Activated T-cell treated with anti-CD3 and anti-CD28 coated beads, Interleukin-2, amount 50 U/mL, for 72 hours (primary cell): ENCODE measurements around the gene TFE3. TPM values are rescaled to one million over a fixed set of nuclear protein-coding genes. Genes with fewer than 3 reads are reported as not detected.
"Not testable (repeated sequence)": the region's sequence is repeated elsewhere in the genome, so short reads cannot be mapped to it uniquely, and the experiment has no call there.

Experiments
- ATAC-seq, 2 donors: fragments of 150-1000 bp; cut with Tn5 transposase; replicated peaks in 1 of 2; 2 replicates each; pipeline ENCODE4 v1.10.0; 2021; ENCODE audit warnings: moderate library complexity in 2 of 2, mild to moderate bottlenecking in 1 of 2
- DNase-seq, 2 donors: peaks; one replicate each; pipeline ENCODE4 v3.0.0; 2021 to 2022; ENCODE audit warnings: mixed read lengths in 1 of 2
- H3K27ac Mint-ChIP-seq: one replicate; pipeline ENCODE4 v1.8.0; 2022; ENCODE audit warnings: mild to moderate bottlenecking, moderate library complexity, mixed read lengths
- H3K27me3 Mint-ChIP-seq: one replicate; pipeline ENCODE4 v1.8.0; 2022; ENCODE audit warnings: low read depth, mixed read lengths
- H3K36me3 Mint-ChIP-seq, 2 donors: one replicate each; pipeline ENCODE4 v1.8.0; 2022; ENCODE audit warnings: mixed read lengths in 2 of 2, mild to moderate bottlenecking in 1 of 2; ENCODE audit not compliant: insufficient read depth in 2 of 2
- H3K4me1 Mint-ChIP-seq: one replicate; pipeline ENCODE4 v1.8.0; 2022; ENCODE audit warnings: low read depth, mixed read lengths
- H3K4me3 Mint-ChIP-seq, 2 donors: one replicate each; pipeline ENCODE4 v1.8.0; 2022; ENCODE audit warnings: mild to moderate bottlenecking in 2 of 2, mixed read lengths in 2 of 2, moderate library complexity in 2 of 2
- H3K9me3 Mint-ChIP-seq, 2 donors: one replicate each; pipeline ENCODE4 v1.8.0; 2022; ENCODE audit warnings: mixed read lengths in 2 of 2
- total RNA-seq, 2 donors: library from RNA; stranded (reverse); gene quantifications; one replicate each; pipeline ENCODE4 v1.2.3, GENCODE V29; 2022

The TFE3 gene
- total RNA-seq, 2 donors from 2014 or later = 38.8 to 44.8 TPM

GRCh38 chrX:48983081-48983480, 60.1 kb downstream of the TFE3 start:
- DNase-seq (no peak), ATAC-seq (no peak)
- no peaks in the 10 kb centered on the region for H3K4me1 Mint-ChIP-seq
- H3K9me3 Mint-ChIP-seq = no peaks in the 10 kb centered on the region
- H3K27ac Mint-ChIP-seq = no peak overlapping the region
- H3K36me3 Mint-ChIP-seq = peaks cover 3 to 17% of the 10 kb centered on the region in 2 donors
- H3K27me3 Mint-ChIP-seq = peaks cover 17% of the 10 kb centered on the region
- no peak overlapping the region for H3K4me3 Mint-ChIP-seq

GRCh38 chrX:48981178-48981577, 62.0 kb downstream of the TFE3 start:
- DNase-seq = no peak
- Mint-ChIP-seq H3K27ac (no peak overlapping the region), H3K4me3 (no peak overlapping the region), H3K4me1 (no peaks in the 10 kb centered on the region), H3K27me3 (peaks cover 17% of the 10 kb centered on the region), H3K9me3 (no peaks in the 10 kb centered on the region), H3K36me3 (peaks cover 5 to 16% of the 10 kb centered on the region in 2 donors)
- no peak for ATAC-seq

GRCh38 chrX:48980341-48980740, 62.8 kb downstream of the TFE3 start:
- not testable (repeated sequence) for ATAC-seq, H3K4me3 Mint-ChIP-seq, H3K4me1 Mint-ChIP-seq, H3K27ac Mint-ChIP-seq, DNase-seq, H3K9me3 Mint-ChIP-seq
- Mint-ChIP-seq H3K36me3 (peaks cover 9 to 14% of the 10 kb centered on the region in 2 donors), H3K27me3 (peaks cover 17% of the 10 kb centered on the region)

Other genes with a start within 250 kb of the TFE3 start
- gene HDAC6, start 241.3 kb downstream of the TFE3 start, total RNA-seq = 100 to 1,000 TPM; 109 to 143 TPM
- gene ERAS, start 216.8 kb downstream of the TFE3 start, total RNA-seq = under 1 TPM in 1 of 2 donors, not detected in 1; 0.31 TPM
- 1 to 10 TPM; 1.9 to 2.8 TPM for gene PCSK1N, start 207.7 kb downstream of the TFE3 start, total RNA-seq
- 10 to 100 TPM; 73.6 to 90.1 TPM for gene TIMM17B, start 145.6 kb downstream of the TFE3 start, total RNA-seq
- 100 to 1,000 TPM; 114 to 125 TPM for gene PQBP1, start 145.4 kb downstream of the TFE3 start, total RNA-seq
- 10 to 100 TPM; 30.8 to 32.7 TPM for gene SLC35A2, start 131.7 kb downstream of the TFE3 start, total RNA-seq
- gene PIM2, start 124.3 kb downstream of the TFE3 start, total RNA-seq = 100 to 1,000 TPM; 550 to 563 TPM
- gene OTUD5, start 85.8 kb downstream of the TFE3 start, total RNA-seq = 100 to 1,000 TPM; 123 to 137 TPM
- 1 to 10 TPM; 7.6 to 8.3 TPM for gene KCND1, start 71.5 kb downstream of the TFE3 start, total RNA-seq
- gene GRIPAP1, start 41.1 kb downstream of the TFE3 start, total RNA-seq = 100 to 1,000 TPM; 108 to 114 TPM
- gene CCDC120, start 15.6 kb upstream of the TFE3 start, total RNA-seq = 1 to 10 TPM; 8.7 to 9.0 TPM
- 10 to 100 TPM; 19.1 to 20.9 TPM for gene PRAF2, start 30.6 kb upstream of the TFE3 start, total RNA-seq
- 10 to 100 TPM; 43.4 to 49.0 TPM for gene WDR45, start 36.5 kb upstream of the TFE3 start, total RNA-seq
- 10 to 100 TPM; 14.7 to 17.8 TPM for gene GPKOW, start 80.4 kb upstream of the TFE3 start, total RNA-seq
- gene MAGIX, start 119.4 kb upstream of the TFE3 start, total RNA-seq = under 1 TPM; 0.84 to 0.93 TPM
- gene PLP2, start 128.5 kb upstream of the TFE3 start, total RNA-seq = 100 to 1,000 TPM; 232 to 266 TPM
- 10 to 100 TPM; 17.4 to 17.6 TPM for gene PRICKLE3, start 143.0 kb upstream of the TFE3 start, total RNA-seq
- 10 to 100 TPM in 1 of 2 donors, 1 to 10 TPM in 1; 8.7 to 15.9 TPM for gene SYP, start 156.8 kb upstream of the TFE3 start, total RNA-seq
- gene CACNA1F, start 190.0 kb upstream of the TFE3 start, total RNA-seq = 1 to 10 TPM; 3.4 to 4.1 TPM
- 10 to 100 TPM; 24.5 to 27.2 TPM for gene CCDC22, start 192.1 kb upstream of the TFE3 start, total RNA-seq
- 10 to 100 TPM; 16.7 to 22.8 TPM for gene FOXP3, start 221.4 kb upstream of the TFE3 start, total RNA-seq
- 10 to 100 TPM in 1 of 2 donors, 1 to 10 TPM in 1; 9.8 to 16.1 TPM for gene PPP1R3F, start 226.4 kb upstream of the TFE3 start, total RNA-seq